A673 (cell line): ENCODE results near the gene LCN9. TPM values are rescaled to one million over a fixed set of nuclear protein-coding genes. Genes with fewer than 3 reads are reported as not detected.

Experiments
- BruUV-seq: library from RNA; stranded (reverse); fragments of 400-500 nt; replicated peaks from 2 replicates; lab custom pipeline; 2021; lab: Mats Ljungman, UMichigan
- CTCF ChIA-PET: fragments of 300-600 bp; sonication (Branson Sonifier 250); formaldehyde crosslinking; loops from one replicate; lab custom pipeline; 2022; ENCODE audit warnings: antibody characterized with exemption; lab: Charles Lee
- POLR2A ChIA-PET: fragments of 300-600 bp; sonication (Branson Sonifier 250); formaldehyde crosslinking; loops from one replicate; lab custom pipeline; 2022; ENCODE audit warnings: antibody characterized with exemption; ENCODE audit not compliant: low non-redundant PET; lab: Charles Lee
- DNase-seq: peaks from one replicate; pipeline ENCODE4 v3.0.0-alpha.2; 2015; ENCODE audit warnings: low spot score
- H3K27ac ChIP-seq: fragments of 200-600 bp; sonication (generic); 2 replicates; pipeline ENCODE4 v1.5.1; 2016; ENCODE audit warnings: mixed run types, low read depth, mild to moderate bottlenecking, mixed read lengths, antibody characterized with exemption, low read length; ENCODE audit not compliant: poor library complexity, severe bottlenecking
- H3K27me3 ChIP-seq: fragments of 200-600 bp; sonication (generic); replicated peaks from 2 replicates; pipeline ENCODE4 v1.6.1; 2017; ENCODE audit warnings: mixed run types, low read depth, mild to moderate bottlenecking, mixed read lengths, antibody characterized with exemption, low read length; ENCODE audit not compliant: insufficient read depth, poor library complexity
- H3K36me3 ChIP-seq: fragments of 200-600 bp; sonication (generic); 2 replicates; pipeline ENCODE4 v1.6.1; 2016; ENCODE audit warnings: mixed run types, mild to moderate bottlenecking, mixed read lengths, antibody characterized with exemption, low read length; ENCODE audit not compliant: insufficient read depth, poor library complexity, severe bottlenecking
- H3K4me1 ChIP-seq: fragments of 200-600 bp; sonication (generic); 2 replicates; pipeline ENCODE4 v1.6.1; 2017; ENCODE audit warnings: mixed run types, mild to moderate bottlenecking, mixed read lengths, antibody characterized with exemption, low read length; ENCODE audit not compliant: insufficient read depth, poor library complexity, severe bottlenecking
- H3K4me3 ChIP-seq: fragments of 200-600 bp; sonication (generic); 2 replicates; pipeline ENCODE4 v1.5.1; 2016; ENCODE audit warnings: low read depth, mixed run types, mild to moderate bottlenecking, mixed read lengths, low read length; ENCODE audit not compliant: poor library complexity, severe bottlenecking
- H3K9me3 ChIP-seq: fragments of 200-600 bp; sonication (generic); 2 replicates; pipeline ENCODE4 v1.6.1; 2016; ENCODE audit warnings: mixed run types, low read depth, mild to moderate bottlenecking, mixed read lengths, antibody characterized with exemption, low read length; ENCODE audit not compliant: poor library complexity, severe bottlenecking
- CTCF ChIP-seq: fragments of 300-800, 200-600 bp; sonication (generic); conservative IDR thresholded peaks from 2 replicates; pipeline ENCODE4 v1.5.1; 2017; ENCODE audit warnings: low read depth, mild to moderate bottlenecking, antibody characterized with exemption, low read length, moderate library complexity, mixed read lengths
- EZH2 ChIP-seq: fragments of 200-600 bp; sonication (generic); IDR thresholded peaks from 2 replicates; pipeline ENCODE4 v1.6.1; 2017; ENCODE audit warnings: borderline replicate concordance, low read depth, mild to moderate bottlenecking, mixed read lengths, antibody characterized with exemption, low read length; ENCODE audit not compliant: poor library complexity, severe bottlenecking
- intact Hi-C: fragments of 100-400 bp; cut with micrococcal nuclease; formaldehyde crosslinking; loops from one replicate; pipeline ENCODE4 v1.10.0; 2022; ENCODE audit not compliant: unreplicated experiment
- total RNA-seq: library from RNA; stranded (reverse); gene quantifications from 2 replicates; pipeline ENCODE4 v1.2.3, GENCODE V29; 2021

Gene LCN9
- total RNA-seq, 1 experiment from 2014 or later = not detected

GRCh38 chr9:135663857-135664256, 748 bp downstream of the LCN9 start:
- ChIA-PET CTCF (no interaction called here), POLR2A (no interaction called here)
- TF ChIP-seq EZH2 (no peak), CTCF (no peak)
- H3K27me3 ChIP-seq = peaks cover 3% of the 10 kb centered on the region
- no peaks in the 10 kb centered on the region for H3K36me3 ChIP-seq
- no peak for DNase-seq
- H3K4me1 ChIP-seq = no peaks in the 10 kb centered on the region
- H3K9me3 ChIP-seq = no peaks in the 10 kb centered on the region
- no peak overlapping the region for H3K4me3 ChIP-seq
- no peak overlapping the region for H3K27ac ChIP-seq
- intact Hi-C loops = no loop called here
- no TSS peak for BruUV-seq

GRCh38 chr9:135664266-135664665, 1.2 kb downstream of the LCN9 start:
- no TSS peak for BruUV-seq
- TF ChIP-seq CTCF (no peak), EZH2 (no peak)
- no peaks in the 10 kb centered on the region for H3K4me1 ChIP-seq
- intact Hi-C loops = no loop called here
- H3K4me3 ChIP-seq = no peak overlapping the region
- ChIA-PET CTCF (no interaction called here), POLR2A (no interaction called here)
- H3K27me3 ChIP-seq = peaks cover 3% of the 10 kb centered on the region
- H3K27ac ChIP-seq = no peak overlapping the region
- no peaks in the 10 kb centered on the region for H3K36me3 ChIP-seq
- no peaks in the 10 kb centered on the region for H3K9me3 ChIP-seq
- no peak for DNase-seq

- Histone ChIP-seq H3K4me1 (no peaks in the 10 kb centered on the region), H3K9me3 (no peaks in the 10 kb centered on the region), H3K27ac (no peak overlapping the region), H3K4me3 (no peak overlapping the region), H3K27me3 (peaks cover 3% of the 10 kb centered on the region), H3K36me3 (no peaks in the 10 kb centered on the region)
- no TSS peak for BruUV-seq
- intact Hi-C loops = no loop called here
- TF ChIP-seq CTCF (no peak), EZH2 (no peak)
- POLR2A ChIA-PET = no interaction called here
- DNase-seq = no peak
- CTCF ChIA-PET = no interaction called here
Observed at GRCh38 chr9:135664801-135665794, 2.0 kb downstream of the LCN9 start.
